Cardiac muscle cell (in vitro differentiated cells and primary cell): ENCODE measurements around the gene ADIG. TPM values are rescaled to one million over a fixed set of nuclear protein-coding genes. Genes with fewer than 3 reads are reported as not detected.

Experiments used
- DNase-seq, 2 donors: peaks; one replicate each; pipeline versions ENCODE4 v3.0.0 to v3.0.0-alpha.2; 2010 to 2017; ENCODE audit warnings: low read depth in 1 of 2, low spot score in 1 of 2
- H3K27ac ChIP-seq: fragments of 200-600 bp; sonication (generic); 2 replicates; pipeline ENCODE4 v1.5.1; 2016
- H3K27me3 ChIP-seq: fragments of 200-600 bp; sonication (generic); 2 replicates; pipeline ENCODE4 v1.6.0; 2016; ENCODE audit warnings: control low read depth
- H3K36me3 ChIP-seq: fragments of 200-600 bp; sonication (generic); 2 replicates; pipeline ENCODE4 v1.5.1; 2016; ENCODE audit warnings: control low read depth
- H3K4me1 ChIP-seq: fragments of 200-600 bp; sonication (generic); 2 replicates; pipeline ENCODE4 v1.8.1; 2017; ENCODE audit warnings: low read depth, mild to moderate bottlenecking, mixed run types
- H3K4me3 ChIP-seq: fragments of 200-600 bp; sonication (generic); 2 replicates; pipeline ENCODE4 v1.5.1; 2016; ENCODE audit warnings: mild to moderate bottlenecking
- H3K9me3 ChIP-seq: fragments of 200-600 bp; sonication (generic); 2 replicates; pipeline ENCODE4 v1.5.1; 2017; ENCODE audit warnings: low read depth, mild to moderate bottlenecking, control low read depth
- polyA plus RNA-seq: library from polyadenylated mRNA; unstranded; fragments of >200 nt; fragmentation: Nextera tagmentation; extraction: Ambion mirVana; gene quantifications from 2 replicates; pipeline ENCODE4 v1.2.1, GENCODE V29; 2016
- total RNA-seq: library from RNA; depleted of rRNA; stranded (reverse); fragments of >200 nt; gene quantifications from 2 replicates; pipeline ENCODE4 v1.2.3, GENCODE V29; 2016
- TF ChIP-seq, protein P1 (sequence below): IDR thresholded peaks from 2 replicates; pipeline ENCODE4 v1.5.1; 2012; ENCODE audit warnings: low read depth, mild to moderate bottlenecking, low read length

Gene ADIG
- total and polyA plus RNA-seq, 2 experiments from 2014 or later = not detected

DNA sequence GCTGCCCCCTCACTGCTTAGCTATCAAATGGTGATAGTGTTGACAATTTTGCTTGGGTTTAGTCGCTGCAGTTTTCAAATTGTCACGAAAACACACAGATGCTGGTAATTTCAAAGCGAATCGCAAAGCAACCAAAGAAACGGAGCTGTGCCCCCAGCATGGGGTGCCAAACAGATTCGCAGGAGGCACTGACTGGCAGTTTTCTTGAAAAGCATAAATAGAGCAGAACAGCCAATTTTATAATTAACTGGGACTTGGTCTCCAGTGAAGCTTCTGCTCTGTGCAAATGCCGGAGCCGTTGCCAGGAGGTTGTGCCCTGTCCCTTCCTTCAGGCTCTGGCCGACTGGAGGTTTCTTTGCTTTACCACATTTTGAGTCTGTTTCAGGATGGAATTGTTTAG is 39.4 kb downstream of the ADIG start:
- H3K9me3 ChIP-seq = no peaks in the 10 kb centered on the region
- no peak overlapping the region for H3K4me3 ChIP-seq
- no peaks in the 10 kb centered on the region for H3K36me3 ChIP-seq
- no peaks in the 10 kb centered on the region for H3K4me1 ChIP-seq
- H3K27me3 ChIP-seq = no peaks in the 10 kb centered on the region
- H3K27ac ChIP-seq = no peak overlapping the region
- DNase-seq = no peak
- TF ChIP-seq, protein P1, sequence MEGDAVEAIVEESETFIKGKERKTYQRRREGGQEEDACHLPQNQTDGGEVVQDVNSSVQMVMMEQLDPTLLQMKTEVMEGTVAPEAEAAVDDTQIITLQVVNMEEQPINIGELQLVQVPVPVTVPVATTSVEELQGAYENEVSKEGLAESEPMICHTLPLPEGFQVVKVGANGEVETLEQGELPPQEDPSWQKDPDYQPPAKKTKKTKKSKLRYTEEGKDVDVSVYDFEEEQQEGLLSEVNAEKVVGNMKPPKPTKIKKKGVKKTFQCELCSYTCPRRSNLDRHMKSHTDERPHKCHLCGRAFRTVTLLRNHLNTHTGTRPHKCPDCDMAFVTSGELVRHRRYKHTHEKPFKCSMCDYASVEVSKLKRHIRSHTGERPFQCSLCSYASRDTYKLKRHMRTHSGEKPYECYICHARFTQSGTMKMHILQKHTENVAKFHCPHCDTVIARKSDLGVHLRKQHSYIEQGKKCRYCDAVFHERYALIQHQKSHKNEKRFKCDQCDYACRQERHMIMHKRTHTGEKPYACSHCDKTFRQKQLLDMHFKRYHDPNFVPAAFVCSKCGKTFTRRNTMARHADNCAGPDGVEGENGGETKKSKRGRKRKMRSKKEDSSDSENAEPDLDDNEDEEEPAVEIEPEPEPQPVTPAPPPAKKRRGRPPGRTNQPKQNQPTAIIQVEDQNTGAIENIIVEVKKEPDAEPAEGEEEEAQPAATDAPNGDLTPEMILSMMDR = no peak

DNA sequence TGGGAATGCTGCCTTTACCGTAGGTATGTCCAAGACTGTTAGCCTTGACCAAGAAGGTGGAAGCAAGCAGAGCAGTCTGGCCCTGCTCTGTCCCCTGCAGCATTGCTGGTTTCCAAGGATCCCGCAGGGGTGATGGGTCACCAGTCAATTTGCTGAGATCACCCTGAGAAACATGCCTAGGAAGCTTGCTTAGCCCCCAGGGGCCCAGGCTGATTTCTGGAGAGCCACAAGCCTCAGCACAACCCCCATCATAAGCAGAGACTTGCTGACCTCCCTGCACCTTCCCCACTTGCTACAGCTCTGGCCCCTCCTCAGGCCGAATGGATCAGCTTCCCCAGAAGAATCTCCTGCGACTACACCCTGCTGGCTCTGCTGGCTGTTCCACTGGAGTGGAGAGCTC is 42.1 kb downstream of the ADIG start:
- Histone ChIP-seq H3K4me3 (no peak overlapping the region), H3K27ac (no peak overlapping the region), H3K4me1 (no peaks in the 10 kb centered on the region), H3K27me3 (no peaks in the 10 kb centered on the region), H3K9me3 (no peaks in the 10 kb centered on the region), H3K36me3 (no peaks in the 10 kb centered on the region)
- TF ChIP-seq, protein P1 = no peak
- DNase-seq = no peak

DNA sequence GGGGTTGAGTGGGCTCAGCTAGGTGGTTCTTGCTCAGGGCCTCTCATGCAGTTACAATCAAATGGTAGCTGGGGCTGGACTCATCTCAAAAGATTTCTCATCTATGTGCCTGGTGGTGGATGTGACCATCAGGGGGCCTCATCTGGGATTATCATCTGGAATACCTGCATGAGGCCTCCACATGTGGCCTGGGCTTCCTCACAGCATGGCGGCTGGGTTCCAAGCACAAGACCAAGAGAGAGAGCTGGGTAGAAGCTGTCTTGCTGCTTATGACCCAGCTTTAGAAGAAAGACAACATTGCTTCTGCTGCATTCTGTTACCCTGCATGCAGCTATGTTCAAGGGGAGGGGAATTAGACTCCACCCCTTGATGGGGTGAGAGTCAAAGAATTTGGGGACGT is 43.1 kb downstream of the ADIG start:
- no peak for DNase-seq
- Histone ChIP-seq H3K27ac (no peak overlapping the region), H3K36me3 (no peaks in the 10 kb centered on the region), H3K4me3 (no peak overlapping the region), H3K27me3 (no peaks in the 10 kb centered on the region), H3K4me1 (no peaks in the 10 kb centered on the region), H3K9me3 (no peaks in the 10 kb centered on the region)
- TF ChIP-seq, protein P1 = no peak

DNA sequence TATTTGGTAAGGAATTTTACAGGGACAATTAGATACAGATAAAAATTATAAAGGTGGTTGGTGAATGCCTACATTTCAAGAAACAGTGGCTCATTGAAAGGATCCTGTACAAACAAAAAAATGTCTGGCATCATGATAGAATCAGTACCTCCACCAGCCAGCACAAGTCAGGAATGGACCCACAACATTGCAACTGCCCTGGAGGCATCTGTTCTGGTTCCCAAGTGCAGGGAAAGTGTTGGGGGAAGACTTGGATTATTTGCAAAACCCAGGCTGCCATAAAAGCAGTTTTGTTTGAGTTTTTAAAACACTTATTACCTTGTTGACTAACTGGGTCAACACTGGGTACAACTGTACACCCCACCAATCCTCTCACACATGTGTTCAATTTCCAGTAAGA is 44.9 kb downstream of the ADIG start:
- Histone ChIP-seq H3K4me3 (no peak overlapping the region), H3K27ac (no peak overlapping the region), H3K9me3 (no peaks in the 10 kb centered on the region), H3K27me3 (no peaks in the 10 kb centered on the region), H3K4me1 (no peaks in the 10 kb centered on the region), H3K36me3 (no peaks in the 10 kb centered on the region)
- TF ChIP-seq, protein P1 = no peak
- no peak for DNase-seq

DNA sequence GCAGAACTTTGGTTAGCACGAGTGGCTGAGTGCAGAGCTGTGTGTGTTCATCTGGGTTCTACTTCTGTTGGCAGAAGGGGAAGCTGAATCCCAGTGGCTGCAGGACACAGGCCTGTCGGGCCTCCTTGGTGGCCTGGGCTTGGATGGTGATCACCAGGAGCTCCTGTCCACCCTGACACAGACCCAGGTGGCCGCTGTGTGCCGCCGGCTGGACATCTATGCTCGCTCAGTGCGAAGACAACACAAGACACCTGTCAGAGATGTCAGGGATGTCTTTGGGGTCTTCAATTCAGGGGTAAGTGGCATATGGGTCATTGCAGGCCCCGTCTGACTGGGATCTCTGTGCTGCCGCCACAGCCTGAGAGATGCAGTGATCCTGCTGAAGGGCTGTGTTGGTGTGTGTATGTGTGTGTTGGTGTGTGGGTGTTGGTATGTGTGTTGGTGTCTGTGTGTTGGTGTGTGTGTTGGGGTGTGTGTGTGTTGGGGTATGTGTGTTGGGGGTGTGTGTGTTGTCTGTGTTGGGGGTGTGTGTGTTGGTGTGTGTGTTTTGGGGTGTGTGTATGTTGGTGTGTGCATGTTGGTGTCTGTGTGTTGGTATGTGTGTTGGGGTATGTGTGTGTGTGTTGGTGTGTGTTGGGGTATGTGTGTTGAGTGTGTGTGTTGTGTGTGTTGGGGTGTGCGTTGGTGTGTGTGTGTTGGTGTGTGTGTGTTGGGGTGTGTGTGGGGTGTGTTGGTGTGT is 46.1 kb downstream of the ADIG start:
- no peaks in the 10 kb centered on the region for H3K4me1 ChIP-seq
- no peak for DNase-seq
- H3K27me3 ChIP-seq = no peaks in the 10 kb centered on the region
- H3K36me3 ChIP-seq = no peaks in the 10 kb centered on the region
- no peaks in the 10 kb centered on the region for H3K9me3 ChIP-seq
- TF ChIP-seq, protein P1 = no peak
- no peak overlapping the region for H3K27ac ChIP-seq
- no peak overlapping the region for H3K4me3 ChIP-seq
